ENCODE measurements around the gene IL24.

- TF ChIP-seq CTCF (IDR thresholded peaks at IDR 0.05) (no peak), EZH2phosphoT487 (IDR thresholded peaks at IDR 0.05) (no peak)
Measured at GRCh38 chr1:206931709-206932108, 34.5 kb downstream of the IL24 start.
